Erythroblast (primary cell): Measurements from ENCODE around the gene BCAT1.
"Not testable (repeated sequence)": the region's sequence is repeated elsewhere in the genome, so short reads cannot be mapped to it uniquely, and the experiment has no call there.

Experiments used
- DNase-seq, 2 experiments: peaks; one replicate each; lab custom pipeline; 2025; lab: John Stamatoyannopoulos, UW
- GATA1 ChIP-seq: IDR thresholded peaks from 2 replicates; pipeline ENCODE4 v1.6.1; 2011; ENCODE audit warnings: low read depth, mild to moderate bottlenecking, control low read depth, low read length, moderate library complexity
- POLR2A ChIP-seq: IDR thresholded peaks from 2 replicates; pipeline ENCODE4 v1.6.1; 2011; ENCODE audit warnings: mild to moderate bottlenecking, low read length

Gene BCAT1

DNA sequence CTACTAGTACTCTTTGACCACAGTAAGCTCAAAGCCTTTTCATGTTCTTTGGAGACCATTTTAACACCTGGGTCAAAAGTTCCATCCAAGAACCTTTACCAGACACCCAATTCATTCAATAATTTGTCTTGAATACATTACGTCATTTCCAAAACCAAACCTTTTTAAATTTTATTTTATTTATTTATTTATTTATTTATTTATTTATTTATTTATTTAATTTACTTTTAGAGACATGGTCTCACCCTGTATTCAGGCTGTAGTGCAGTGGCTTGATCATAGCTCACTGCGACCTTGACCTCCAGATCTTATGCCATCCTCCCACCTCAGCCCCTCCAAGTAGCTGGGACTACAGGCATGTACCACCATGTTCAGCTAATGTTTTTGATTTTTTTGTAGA lies 113.5 kb downstream of the BCAT1 start:
- no peak for DNase-seq
- TF ChIP-seq POLR2A (no peak), GATA1 (no peak)

GRCh38 chr12:24833513-24833912 lies 115.4 kb downstream of the BCAT1 start:
- TF ChIP-seq GATA1 (no peak), POLR2A (no peak)

GRCh38 chr12:24823808-24824515 lies 124.9 kb downstream of the BCAT1 start:
- no peak for DNase-seq
- TF ChIP-seq POLR2A (no peak), GATA1 (no peak)

More at GRCh38 chr12:24833513-24833912, 115.4 kb downstream of the BCAT1 start:
- DNase-seq: no peak

DNA sequence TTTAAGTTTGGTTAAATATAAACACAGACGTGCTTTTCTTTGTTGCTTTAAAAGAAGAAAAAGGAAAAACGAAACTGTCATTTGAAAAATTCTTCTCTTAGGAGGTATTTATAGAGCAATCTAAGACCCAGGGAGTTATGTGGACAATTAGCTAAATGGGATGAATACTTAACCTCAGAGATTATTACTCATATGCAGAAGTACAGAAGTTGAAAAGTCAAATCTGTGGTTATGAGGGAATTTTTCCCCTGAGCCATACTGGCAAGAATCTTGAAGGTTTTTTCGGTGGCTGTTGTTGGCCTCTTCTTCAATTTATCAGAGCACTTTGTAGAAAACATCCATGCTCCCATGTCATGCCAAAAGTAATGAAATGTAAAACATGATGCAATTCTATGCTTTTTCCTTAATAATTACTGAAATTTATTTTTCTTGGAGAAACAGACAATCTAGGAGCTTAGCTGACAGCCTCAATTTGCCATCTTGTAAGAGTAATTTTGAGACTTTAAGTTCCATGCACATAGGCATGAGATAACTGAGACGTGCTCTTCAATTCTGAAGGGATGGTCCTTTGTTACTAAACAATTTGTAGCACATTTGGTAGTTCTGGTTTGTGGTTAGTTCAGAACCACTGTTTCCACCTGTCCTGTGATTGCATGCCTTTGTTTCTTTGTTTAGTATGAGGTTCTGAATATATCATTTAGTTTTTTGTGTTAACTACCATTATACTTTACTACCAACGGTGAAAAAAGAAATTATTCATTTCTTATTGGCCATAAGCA lies 126.6 kb downstream of the BCAT1 start:
- no peak for TF ChIP-seq GATA1
- no peak for TF ChIP-seq POLR2A
- DNase-seq: no peak

DNA sequence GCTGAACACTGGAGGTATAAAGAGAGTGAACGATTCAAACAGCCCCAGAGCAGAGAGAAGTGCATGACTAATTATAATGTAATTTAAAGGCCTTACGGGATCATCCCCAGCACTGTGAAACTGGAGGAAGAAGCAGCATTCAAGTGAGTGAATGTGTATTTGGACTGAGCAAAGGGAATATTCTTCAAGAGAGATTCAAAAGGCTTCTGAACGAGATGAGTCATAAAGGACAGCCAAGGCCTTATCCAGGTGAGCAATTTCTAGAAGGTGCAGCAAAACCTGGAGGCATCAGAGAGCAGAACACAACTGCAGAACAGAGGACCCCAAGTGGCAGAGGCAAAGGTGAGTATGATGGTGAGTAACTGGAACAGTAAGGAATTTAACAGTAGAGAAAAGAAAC lies 127.2 kb downstream of the BCAT1 start:
- TF ChIP-seq POLR2A (no peak), GATA1 (no peak)
- DNase-seq: no peak

GRCh38 chr12:24820872-24821271 lies 128.0 kb downstream of the BCAT1 start:
- DNase-seq: no peak
- TF ChIP-seq POLR2A (no peak), GATA1 (no peak)

DNA sequence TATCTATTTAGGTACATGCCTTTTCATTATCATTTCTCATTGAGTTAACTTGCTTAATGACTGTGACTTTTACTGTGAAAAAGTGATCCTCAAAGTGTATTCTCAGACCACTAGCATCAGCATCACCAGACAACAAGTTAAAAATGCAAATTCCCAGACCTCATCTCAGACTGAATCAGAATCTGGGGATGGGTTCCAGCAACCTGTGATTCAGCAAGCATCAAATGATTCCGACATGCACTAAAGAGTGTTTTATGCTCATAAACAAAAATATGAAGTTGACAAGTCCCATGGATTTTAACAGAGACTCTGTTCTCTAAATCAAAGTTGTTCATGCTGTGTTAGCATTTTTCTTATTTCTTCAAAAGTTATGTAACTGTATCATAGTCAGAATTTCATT lies 130.6 kb downstream of the BCAT1 start:
- no peak for TF ChIP-seq POLR2A
- TF ChIP-seq GATA1: no peak
- DNase-seq: no peak

DNA sequence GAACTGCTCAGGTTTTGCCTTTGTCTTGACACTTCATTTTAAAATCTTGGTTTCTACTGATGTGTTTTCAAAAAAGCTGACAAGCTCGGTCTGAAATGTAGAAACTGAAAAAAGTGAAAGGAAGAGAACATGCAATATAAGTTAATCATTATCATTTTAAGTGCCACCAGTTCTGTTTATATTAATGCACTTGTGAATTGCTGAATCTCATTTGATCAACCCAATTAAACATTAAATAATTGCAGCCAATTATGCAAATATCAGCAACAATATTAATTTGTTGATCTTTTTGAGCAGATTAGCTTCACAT lies 133.8 kb downstream of the BCAT1 start:
- no peak for DNase-seq
- TF ChIP-seq POLR2A: no peak
- TF ChIP-seq GATA1: no peak

GRCh38 chr12:24814379-24815113 lies 134.4 kb downstream of the BCAT1 start:
- DNase-seq: no peak
- TF ChIP-seq POLR2A (no peak), GATA1 (no peak)

DNA sequence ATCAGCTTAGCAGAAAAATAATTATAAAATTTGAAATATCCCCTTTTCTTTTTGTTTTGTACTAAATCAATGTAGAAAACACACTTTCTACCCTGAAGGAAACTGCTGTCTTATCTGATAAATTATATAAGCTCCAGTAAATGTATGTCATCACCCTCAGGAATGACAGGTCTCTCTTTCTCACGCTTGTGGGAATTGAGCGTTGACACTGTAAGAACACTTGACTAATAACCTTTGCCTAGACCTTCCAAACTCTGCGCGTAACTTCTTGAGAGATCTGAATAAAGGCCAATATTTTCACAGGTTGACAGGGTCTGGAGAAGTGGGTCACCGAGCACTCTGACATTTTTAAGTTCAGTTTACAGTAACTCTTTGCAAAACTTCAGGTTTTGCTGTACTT lies 138.5 kb downstream of the BCAT1 start:
- no peak for DNase-seq
- TF ChIP-seq GATA1 (no peak), POLR2A (no peak)

- not testable (repeated sequence) for DNase-seq
These were observed 139.6 kb downstream of the BCAT1 start for GRCh38 chr12:24809306-24809705.

- no peak for TF ChIP-seq POLR2A
- no peak for TF ChIP-seq GATA1
- no peak for DNase-seq
These were observed 140.2 kb downstream of the BCAT1 start for GRCh38 chr12:24808651-24809050.

- DNase-seq: no peak
- TF ChIP-seq GATA1 (no peak), POLR2A (no peak)
These were observed 142.5 kb downstream of the BCAT1 start for GRCh38 chr12:24806386-24806785.

- no peak for TF ChIP-seq POLR2A
- TF ChIP-seq GATA1: no peak
These were observed 145.3 kb downstream of the BCAT1 start for GRCh38 chr12:24803430-24804245.

More at GRCh38 chr12:24803430-24804245, 145.3 kb downstream of the BCAT1 start:
- no peak for DNase-seq
